GM12892 (cell line): ENCODE measurements around the gene FBP1.

ENCODE experiments used
- POLR2A ChIP-seq: IDR thresholded peaks from 2 replicates; pipeline ENCODE4 v1.6.1; 2011; ENCODE audit warnings: low read depth, low read length, control low read depth
- POLR2AphosphoS5 ChIP-seq: IDR thresholded peaks from 2 replicates; pipeline ENCODE4 v1.6.1; 2011; ENCODE audit warnings: low read depth, low read length, control low read depth
- TAF1 ChIP-seq: IDR thresholded peaks from 2 replicates; pipeline ENCODE4 v1.6.1; 2011; ENCODE audit warnings: low read depth, mild to moderate bottlenecking, control low read depth, low read length, borderline replicate concordance

DNA sequence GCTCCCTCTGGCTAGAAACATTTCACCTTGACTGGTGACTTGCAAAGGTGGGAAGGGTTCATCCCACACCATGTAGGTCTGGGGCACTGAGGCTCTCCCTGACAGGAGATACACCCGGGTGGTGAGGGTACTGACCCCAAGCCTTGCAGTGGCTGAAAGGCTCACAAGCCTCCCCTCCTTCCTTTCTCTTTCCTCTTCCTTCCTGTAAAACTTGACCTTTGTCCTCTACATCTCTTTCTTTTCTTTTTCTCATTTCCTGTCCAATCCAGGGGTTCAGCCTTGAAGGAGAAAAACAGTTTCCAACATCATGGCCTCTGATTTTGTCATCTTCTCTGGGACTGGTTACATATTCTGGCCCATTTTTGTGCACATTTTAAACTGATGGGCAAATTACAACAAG lies 62.3 kb downstream of the FBP1 start:
- TF ChIP-seq POLR2AphosphoS5 (no peak), POLR2A (no peak), TAF1 (no peak)
